NCI-H2029 treated with DMSO at 0.1 percent for 48 hours (cell line): ENCODE data around the gene ATXN7L1.
A peak's percentile ranks its signal among the peaks of the same experiment; 100 is the strongest.
"Not testable (repeated sequence)": the region's sequence is repeated elsewhere in the genome, so short reads cannot be mapped to it uniquely, and the experiment has no call there.

Experiments
- DNase-seq: peaks from one replicate; lab custom pipeline; 2025; lab: John Stamatoyannopoulos, UW

Gene ATXN7L1

DNA sequence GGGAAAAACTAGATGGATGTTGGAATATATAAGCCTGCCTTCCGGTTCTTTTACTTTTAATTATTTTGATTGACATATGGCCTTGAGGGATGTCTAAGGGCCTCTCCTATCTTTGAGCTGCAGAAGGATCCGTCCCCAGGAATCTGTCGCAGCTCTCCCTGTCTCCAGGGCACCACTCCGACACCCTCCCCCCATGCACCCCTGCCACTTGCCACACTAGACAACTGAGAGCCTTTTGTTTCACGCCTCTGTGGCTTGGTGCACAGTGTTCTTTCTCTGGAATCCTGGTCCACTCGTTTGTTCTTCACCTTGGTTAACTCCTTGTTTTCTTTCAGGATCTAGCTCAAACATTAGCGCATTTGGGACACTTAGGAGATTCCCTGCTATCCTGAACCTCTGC, 171.0 kb downstream of the ATXN7L1 start:
- DNase-seq, result no peak

DNA sequence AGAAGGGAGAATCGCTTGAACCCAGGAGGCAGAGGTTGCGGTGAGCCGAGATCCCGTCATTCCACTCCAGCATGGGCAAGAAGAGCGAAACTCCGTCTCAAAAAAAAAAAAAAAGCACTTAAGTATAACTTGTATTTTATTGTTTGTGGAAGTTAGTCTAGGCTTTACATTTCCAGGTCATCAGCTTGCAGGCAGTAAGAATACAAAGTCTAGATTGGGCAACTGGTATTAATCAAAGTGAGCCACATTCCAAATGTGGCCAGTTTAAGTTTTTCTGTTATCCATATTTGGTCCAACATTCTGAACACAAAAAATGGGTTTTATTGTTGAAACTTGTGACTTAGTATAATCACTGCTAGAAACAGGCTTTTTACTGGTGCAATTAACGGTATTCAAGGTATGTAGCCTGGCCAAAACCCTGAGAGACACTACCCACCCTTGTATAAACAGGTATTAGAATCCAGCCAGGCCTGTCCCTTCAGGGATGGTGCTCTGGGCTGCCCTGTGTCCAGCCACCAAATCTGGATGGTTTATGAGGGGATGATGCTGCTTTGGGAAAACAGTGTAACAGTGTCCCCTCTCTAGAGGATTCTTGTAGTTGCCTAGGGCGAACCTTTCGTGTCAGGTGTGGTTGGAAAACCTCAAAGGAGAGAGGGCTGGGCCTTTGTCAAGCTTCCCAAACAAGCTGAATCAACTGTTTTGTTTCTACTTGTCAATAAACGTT, 173.0 kb downstream of the ATXN7L1 start:
- no peak for DNase-seq

DNA sequence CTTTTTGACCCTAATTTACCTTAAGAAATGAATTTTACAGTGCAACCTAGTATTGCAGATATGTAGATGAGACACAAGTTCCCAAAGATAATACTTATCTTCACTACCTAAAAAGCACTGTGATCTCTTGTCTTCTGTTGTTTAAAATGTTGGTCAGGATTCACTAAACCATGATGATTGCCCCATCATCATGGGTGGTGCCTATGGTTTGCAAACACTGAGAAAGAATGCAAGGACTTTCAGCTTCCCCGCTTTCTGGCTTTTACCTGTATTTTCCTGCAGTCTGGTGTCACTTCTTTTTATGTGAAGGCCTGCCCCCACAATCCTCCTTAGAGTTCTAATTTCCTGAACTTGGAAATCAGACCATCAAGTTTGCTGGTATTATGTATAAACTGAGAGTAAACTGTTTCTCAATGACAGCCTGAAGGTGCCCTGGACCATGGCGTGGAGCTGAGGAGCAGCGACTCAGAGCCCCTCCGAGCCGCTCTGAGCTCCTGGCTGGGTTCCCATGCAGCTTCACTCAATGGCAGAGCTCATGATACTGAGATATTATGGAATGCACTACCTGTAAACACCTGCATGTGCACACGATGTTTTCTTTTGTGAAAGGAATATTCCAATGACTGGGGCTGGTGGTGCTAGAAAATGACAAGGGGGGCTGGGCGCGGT, 176.7 kb downstream of the ATXN7L1 start:
- DNase-seq, result no peak

DNA sequence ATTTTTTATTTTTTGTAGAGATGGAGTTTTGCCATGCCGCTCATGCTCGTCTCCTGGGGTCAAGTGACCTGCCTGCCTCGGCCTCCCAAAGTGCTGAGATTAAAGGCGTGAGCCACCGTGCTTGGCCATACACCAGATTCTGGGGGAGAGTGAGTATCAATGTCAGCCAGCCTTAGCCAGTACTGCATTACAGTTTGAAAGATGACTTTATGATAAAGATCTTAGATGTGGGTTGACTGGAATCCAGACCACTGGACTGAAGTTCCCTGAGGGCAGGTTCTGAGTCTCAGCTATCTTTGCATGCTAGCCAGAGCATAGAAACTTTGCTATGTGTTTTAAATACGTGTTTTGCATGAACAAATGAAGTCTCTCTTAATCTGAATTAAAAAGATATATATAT, 177.9 kb downstream of the ATXN7L1 start:
- DNase-seq, result no peak

DNA sequence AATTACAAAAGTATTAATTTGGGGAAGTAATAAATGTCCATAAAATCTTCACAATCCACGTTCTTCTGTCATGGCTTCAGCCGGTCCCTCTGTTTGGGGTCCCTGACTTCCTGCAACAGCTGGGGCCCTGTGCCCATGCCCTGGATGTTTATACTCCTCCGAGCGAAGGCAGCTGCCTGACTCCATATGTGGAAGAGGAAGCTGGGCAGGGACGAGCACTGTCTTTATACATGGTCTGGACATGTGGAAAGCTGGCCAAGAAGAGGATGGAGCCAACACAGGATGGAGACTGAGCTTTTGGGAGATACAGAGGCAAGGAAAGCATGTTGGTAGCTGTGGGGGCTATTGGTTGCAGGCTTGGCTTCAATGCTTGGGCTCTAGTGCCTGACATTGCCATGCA, 178.6 kb downstream of the ATXN7L1 start:
- DNase-seq, result no peak

DNA sequence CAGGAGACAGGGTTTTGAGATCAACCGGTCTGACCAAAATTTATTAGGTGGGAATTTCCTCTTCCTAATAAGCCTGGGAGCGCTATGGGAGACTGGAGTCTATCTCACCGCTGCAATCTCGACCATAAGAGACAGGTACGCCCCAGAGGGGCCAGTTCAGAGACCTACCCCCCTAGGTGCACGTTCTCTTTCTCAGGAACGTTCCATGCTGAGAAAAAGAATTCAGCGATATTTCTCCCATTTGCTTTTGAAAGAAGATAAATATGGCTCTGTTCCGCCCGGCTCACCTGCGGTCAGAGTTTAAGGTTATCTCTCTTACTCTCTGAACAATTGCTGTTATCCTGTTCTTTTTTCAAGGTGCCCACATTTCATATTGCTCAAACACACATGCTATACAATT, 179.2 kb downstream of the ATXN7L1 start:
- DNase-seq, result not testable (repeated sequence)

DNA sequence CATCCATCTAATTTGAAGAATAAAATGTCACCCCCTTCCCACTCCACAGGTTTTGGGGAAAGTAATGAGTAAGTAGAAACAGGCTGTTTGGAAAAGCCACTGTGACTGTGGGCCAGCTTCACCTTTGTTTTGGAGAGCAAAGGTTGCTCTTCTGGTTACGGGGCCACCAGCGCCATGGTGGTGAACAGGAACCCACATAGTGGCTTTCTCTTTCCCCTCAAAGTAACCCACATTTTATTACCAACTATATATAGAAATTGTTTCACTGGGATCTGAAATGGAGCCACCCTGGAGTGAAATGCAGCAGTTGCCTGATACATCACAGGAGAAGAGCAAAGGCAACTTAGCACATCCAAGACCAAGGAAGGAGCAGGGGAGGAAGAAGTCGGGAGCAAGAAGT, 182.8 kb downstream of the ATXN7L1 start:
- DNase-seq, result no peak

DNA sequence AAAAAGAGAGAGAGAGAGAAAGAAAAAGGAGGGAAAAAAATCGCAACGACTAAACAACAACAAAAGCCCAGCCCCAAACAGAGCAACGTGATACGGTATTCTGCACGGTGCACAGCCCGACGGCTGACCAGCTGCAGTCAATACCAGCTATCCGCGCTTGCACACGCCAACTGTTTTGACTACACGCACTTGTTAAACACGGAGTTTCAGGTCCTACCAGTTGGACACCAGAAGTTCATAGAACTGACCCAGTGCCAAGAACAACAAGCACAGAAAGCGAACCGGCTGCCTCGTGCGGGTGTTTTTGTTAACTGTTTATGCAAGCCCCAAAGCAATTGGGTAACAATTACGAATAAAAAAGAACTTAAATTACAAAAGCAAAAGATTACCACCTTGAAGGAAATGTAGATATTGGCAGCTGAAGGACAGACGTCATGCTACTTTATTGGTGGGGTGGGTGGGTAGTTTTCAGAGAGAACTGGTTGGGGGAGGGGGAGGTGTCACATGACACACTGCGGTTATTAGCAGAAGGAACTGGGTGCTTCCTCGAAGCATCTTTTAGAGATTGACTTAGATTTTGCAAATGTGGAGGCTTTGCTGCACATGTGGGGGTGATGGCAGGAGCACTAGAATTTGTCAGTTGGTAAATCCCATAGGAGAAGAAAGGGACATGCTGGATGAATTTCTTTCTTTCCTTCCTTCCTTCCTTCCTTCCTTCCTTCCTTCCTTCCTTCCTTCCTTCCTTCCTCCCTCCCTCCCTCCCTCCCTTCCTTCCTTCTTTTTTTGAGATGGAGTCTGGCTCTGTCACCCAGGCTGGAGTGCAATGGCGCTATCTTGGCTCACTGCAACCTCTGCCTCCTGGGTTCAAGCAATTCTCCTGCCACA, 184.5 kb downstream of the ATXN7L1 start:
- DNase-seq, result peak; percentile 62

DNA sequence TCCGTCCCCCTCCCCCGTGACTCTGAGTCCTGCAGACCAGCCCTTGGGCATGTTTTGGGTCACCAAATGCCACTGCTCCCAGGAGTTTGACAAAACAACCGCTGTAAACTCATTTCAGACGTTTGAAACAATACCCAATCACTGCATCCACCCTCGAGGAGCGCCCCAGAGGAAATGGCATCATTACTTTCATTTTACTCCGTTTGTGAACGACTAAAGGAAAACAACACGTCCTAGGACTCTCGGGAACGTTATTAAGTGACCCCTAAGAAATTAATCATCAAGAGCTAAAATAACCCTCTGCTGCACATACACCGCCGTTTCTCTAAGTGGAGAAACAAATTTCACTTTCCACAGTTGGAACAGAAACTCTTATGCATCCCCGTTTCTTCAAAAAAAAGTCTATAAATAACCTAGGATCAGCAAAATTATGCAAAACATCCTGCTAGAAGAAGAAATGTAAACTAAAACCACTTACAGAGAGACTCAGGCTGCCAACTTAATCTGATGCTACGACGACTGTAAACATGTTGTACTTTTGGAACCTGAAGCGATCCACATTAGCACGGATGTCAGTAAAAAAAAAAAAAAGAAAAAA, 185.2 kb downstream of the ATXN7L1 start:
- DNase-seq, result no peak

DNA sequence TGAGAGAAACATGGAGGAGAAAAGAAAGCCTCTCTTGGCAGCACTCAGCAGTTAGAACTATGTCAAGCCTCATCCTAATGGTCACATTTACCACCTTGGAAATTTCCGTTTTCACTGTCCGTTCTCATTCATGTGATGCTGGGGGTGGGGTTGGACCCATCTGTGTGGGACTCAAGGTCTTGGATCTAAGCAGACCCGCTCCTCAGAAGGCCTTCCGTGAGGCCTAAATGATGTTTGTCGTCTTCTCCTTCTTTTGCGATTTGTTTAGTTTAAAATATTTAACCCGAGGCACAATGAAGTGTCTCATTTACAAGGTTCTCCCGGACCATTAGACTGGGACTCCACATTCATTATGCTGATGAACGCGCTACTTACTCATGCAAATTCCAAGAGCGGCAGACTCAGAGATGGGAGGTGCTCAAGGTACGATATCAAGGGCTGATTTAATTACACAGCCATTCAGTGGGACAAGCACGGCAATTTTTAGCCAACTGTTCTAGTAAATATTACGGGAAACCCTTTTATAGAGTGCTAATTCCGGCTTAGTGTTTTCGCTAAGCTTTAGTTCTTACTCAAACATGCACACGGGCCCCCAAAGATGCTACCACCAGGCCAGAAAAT, 186.0 kb downstream of the ATXN7L1 start:
- no peak for DNase-seq

DNA sequence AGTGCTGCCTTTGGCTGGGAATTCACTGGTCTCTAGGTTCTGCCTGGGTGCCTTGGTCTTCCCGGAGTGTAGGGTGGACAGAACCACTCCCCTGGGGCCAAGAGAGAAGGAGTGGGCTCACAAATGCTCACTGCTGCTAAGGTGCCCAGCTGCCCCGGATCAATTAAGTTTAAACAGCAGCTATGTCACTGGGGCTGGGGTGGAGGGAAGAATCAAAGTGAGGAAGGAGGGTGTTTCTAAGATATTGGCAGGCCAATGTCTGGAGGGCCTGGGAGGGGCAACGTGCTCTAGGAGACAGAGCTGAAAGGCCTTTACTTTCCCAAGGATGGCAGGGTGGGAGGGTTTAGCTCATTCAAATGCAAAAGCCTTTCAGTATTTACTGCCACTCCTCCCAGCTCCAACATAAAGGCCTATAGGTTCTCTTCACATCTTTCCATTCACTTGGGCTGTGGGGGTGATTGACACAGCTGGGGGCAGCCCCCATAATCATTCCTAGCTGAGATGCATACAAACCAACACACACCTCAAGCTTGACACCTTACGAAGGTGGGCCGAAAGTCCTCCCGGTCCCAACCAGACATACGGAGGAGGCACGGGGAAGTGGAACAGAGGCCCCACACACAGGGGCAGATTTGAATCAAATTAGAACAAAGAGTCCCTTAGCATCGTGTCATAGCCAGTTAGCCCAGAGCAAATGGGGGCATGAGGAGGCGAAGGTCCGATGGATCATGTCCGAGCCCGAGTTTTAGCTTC, 187.2 kb downstream of the ATXN7L1 start:
- no peak for DNase-seq

DNA sequence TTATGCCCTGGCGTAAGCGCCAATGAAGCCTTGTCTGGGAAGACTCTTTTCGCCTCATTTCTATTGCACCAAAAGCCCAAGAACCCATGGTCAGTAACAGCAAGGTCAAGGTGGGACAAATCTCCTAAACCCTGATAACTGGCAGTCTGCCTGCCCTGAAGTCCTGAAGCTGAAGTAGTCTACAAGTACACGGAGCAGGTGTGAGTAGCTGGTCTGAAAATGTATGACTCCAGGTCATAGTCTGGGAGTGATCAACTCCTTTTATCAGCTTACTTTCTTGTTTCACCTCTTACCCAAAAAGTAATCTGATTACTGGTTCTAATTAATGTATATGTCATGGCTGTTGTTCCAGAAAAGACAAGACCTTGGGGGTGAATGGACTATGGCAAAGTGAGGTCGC, 187.8 kb downstream of the ATXN7L1 start:
- DNase-seq, result no peak

DNA sequence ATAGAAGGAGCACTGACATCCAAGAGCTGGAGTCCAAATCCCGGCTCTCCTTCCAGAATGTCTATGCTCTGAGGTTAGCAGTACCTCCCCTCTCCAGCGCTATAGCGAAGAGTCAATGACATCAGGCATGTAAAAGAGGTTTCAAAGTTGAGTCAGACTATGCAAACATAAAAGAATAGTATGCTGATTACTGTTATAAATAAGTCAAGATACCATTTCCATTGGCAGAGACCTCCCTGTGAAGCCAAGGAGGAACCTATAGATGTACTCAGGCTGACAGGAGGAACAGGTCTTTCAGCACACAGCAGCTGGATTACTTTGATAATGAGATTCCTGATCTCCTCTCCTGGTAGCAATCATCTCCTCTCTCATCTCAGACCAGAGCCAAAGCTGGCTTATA, 191.2 kb downstream of the ATXN7L1 start:
- DNase-seq, result no peak

DNA sequence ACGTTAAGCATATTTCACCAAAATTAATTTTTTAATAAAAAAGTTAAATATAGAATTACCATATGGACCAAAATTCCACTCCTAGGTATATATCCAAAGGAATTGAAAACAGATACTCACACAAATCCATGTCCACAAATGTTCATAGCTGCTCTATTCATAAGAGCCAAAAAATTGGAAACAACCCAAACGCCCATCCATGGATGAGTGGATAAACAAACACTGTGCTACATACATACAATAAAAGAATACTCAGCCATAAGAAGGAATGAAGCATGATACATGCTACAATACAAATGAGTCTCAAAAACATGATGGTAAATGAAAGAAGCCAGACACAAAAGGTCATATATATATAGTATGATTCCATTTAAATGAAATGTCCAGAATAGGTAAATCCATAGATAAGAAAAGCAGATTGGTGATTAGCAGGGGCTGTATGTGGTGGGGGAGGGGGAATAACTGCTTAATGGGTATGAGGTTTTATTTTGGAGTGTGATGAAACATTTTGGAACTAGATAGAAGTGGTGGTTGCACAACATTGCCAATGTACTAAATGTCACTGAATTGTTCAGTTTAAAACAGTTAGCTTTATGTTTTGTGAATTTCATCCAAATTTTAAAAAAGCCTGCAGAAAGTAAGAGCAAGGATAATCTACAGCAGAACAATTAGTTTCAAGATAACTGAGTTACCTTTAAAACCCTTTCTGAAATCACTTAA, 193.9 kb downstream of the ATXN7L1 start:
- DNase-seq, result peak; percentile 90

DNA sequence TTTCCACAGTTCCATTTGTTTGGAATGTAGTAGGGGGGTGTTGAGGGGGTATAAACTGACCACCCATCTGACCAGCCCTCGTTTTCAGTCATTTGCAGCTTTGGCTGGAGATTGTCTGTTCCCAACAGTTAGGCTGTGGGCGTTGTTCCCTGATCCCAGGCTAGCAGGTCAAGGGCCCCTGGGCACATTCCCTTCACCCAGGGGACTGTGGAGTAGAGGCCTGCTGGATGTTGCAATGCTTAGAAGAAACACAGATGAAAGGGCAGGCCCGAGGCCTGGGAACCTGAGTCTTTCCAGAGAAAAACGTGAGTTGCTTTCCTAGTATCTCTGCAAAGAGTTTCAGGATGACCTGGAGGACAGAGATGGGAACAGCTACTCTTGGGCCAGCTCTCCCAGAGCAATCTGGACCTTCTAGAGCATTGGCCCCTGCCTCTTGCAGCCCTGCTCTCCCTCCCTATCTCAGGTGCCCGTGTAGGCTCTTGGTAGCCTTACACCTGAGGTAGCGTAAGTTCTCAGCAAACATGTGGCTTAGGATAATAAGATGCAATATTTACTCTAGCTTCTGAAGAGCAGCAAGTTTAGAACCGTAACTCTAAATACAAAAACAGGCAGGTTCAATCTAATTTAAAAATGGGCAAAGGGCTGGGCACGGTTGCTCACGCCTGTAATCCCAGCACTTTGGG, 195.8 kb downstream of the ATXN7L1 start:
- DNase-seq, result no peak

DNA sequence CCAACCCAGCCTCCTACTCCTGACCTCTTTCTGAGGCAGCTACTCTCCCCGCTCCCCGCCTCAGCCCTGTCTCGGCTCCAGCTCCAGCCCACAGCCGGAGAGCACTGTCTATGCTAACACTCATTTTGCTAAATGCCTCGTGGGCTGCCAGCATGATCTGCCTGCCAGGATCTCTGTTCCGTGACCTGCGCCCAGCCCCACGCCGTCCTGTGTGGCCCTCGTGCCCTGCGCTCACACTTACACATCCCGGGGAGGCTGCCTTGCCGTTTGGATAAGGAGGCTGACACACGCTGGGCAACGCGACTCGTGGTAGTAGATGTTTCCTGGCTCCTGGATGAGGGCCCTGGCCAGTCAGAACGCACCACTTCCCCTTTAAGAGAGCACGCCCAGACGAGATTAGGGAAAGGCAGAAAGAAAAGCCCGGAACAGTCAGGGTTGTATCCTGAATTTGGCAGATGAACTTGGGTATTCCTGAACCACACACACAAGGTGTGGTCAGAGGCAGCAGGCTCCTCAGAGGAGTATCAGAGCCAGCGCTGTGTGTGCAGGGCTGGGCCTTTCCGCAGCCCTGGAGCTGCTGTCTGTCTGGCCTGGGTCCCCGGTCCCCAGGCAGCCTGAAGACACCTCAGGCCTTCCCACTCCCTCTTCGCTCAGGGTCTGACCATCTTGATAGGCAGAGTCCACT, 197.4 kb downstream of the ATXN7L1 start:
- no peak for DNase-seq

DNA sequence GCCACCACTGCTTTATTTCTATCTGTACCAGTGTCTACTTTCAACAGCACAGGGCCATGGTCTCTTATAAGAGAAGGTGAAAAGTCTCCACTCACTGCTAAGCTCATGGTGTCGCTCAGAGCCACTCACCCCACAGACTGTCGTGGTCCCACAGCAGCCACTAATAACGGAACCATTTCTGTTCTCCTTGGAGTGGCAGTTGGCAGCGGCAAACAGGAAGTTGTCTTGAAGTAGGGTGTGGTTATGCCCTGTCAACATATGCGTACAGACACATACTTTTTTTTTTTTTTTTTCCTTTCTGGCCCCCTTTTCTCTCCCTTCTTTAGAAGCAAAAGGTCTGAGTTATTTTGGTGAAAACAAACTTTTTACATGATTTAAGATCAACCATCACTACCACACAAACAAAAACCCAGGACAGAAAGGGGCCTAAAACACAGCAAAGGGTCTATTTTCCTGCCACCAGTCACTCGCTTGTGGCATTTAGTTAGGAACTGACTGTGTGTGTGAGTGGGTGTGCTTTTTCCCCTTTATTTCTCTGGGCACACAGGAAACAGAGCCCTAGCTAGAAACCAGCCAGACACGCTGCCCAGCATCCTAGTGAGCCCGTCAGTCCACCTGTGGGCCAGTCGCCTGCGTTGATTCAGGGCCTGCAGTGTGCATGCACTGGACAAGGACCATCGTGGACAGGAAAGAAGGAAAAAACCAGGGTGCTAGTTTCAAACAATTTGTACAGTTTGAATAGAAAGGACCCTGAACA, 198.4 kb downstream of the ATXN7L1 start:
- DNase-seq, result peak; percentile 76

DNA sequence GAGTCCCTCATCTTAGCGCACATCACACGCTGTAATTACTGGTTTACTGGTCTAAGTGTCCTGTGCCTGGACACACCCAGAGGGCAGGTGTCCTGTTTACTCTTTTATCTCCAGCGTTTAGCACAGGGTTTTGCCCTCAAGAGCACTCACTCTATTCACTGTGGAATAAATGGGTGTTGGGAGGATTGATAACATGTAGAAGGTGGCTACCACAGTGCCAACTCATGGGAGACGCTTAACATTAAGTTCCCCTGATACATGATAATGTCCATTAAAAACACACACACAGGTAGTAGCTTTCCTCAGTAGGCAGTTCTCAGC, 199.0 kb downstream of the ATXN7L1 start:
- DNase-seq, result peak; percentile 76

DNA sequence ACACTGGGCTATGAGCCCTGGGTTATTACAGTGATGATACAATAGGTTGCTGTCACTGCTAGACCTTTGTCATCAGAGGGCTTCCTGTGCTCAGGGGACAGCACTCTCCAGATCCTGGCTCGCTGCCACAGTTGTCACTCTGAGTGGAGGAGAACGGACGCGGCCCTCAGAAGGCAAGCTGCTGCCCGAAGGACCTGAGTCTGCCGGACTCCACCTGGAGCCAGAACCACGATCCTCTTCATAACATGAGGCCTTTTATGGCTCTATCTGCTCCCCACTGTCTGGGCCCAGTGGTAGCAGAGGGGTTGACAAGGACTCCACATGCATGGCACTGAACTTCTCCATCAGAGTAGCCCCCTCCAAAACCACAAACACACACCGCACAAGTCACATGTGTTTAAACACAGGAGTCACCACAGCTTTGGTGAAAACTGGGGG, 200.4 kb downstream of the ATXN7L1 start:
- peak; percentile 93 for DNase-seq
